Measurements from ENCODE around the gene LRRC45.

The LRRC45 gene

DNA sequence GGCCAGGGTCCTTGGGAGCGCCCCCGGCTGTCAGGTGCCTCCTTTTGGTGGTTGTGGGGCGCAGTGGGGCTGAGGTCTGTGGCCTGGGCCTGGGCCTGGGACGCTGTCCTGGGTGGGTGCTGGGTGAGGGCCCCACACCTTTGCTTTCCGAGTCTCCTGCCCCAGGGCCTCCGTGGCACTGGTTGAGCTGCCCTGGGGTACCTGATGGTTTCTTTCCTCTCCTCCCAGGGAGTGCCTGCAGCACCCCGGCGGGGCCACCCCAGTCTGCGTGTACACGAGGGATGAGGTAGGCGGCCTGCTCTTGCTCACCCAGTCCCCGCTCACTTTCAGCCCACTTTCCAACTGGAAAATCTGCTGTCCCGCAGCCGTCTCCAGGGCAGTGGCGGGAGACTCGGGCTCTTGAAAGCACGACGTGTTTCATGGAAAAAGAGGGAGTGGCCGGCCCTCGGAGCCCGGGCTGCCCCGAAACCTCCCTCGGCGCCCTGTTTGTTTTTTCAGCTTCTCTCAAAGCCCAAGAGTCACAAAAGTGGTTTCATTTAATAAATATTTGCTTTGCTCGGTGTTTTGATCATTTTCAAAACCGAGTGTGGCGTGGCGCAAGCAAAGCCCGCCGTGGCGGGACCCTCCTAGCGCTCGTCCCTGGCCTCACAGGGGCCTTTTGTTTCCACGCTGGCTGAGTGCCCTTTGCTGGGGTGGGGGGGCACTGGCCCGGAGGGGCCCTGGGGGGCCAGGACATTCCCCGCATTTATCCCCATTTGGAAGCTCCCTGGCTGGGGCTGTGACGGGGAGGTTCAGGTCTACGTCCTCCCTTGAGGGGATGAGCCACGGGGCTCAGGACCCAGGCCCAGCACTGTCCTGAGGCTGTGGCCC is 28.3 kb upstream of the LRRC45 start:
- FAIRE-seq: no peak

DNA sequence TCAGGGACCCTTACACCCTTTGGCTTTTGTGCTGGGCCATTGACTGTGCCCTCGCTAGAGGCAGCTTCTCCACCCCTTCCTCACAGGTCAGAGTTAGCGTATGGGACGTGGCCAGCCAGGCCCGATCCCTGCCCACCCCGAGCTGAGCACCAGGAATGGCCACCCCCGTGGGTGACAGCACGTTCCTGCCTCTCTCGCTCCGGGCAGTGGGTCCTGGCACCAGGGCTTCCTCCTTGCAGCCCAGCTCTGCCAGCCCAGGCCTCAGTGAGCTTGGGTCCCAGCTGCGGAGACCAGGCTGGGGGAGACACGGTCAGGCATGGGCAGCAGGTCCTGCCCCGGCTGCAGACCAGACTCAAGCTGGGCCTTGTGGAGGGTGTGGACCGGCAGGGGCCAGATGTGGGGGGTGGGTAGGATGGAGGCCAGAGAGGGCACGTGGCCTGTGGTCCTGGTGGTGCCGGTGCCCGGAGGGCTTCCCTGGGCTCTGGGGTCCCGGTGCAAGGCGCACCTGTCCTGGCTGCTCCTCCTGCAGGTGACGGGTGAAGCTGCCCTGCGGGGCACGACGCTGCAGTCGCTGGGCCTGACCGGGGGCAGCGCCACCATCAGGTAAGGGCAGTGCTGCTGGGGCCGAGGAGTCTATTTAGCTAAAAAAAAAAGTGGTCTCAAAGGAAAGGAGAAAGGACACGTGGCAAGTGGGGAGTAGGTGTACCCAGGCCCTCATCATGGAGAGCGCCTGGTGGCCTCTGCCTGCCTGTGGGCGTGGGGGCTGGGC is 27.5 kb upstream of the LRRC45 start:
- no peak for FAIRE-seq

- FAIRE-seq: no peak
Observed at GRCh38 chr17:81996232-81996756, 26.8 kb upstream of the LRRC45 start.

DNA sequence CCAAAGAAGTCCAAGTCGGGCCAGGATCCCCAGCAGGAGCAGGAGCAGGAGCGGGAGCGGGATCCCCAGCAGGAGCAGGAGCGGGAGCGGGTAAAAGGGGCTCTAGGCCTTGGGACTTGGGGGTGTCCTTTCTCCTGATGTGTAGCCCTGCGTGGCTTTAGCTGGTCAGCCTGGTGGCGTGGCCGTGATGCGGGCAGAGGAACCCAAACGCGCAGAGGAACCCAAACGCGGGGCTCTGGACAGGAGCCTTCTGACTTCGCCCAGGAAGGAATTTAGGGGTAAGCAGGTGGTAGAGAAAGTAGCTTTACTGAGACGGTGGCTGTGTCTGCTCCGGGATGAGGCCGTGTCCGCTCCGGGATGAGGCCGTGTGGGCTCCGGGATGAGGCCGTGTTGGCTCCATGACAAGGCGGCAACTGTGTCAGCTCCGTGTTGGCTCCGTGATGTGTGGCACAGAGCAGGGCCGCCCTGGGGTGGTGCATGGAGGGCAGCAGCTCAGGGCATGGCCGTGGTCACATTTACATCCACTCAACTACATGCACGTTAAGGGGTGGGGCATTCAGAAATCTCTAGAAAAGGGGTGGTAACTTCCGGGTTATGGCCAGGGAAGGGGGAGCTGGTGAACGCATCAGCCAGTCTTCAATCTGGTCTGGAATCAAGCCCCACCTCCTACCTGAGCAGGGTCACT is 26.2 kb upstream of the LRRC45 start:
- no peak for FAIRE-seq

- no peak for FAIRE-seq
Observed at GRCh38 chr17:81998212-81998611, 24.9 kb upstream of the LRRC45 start.

DNA sequence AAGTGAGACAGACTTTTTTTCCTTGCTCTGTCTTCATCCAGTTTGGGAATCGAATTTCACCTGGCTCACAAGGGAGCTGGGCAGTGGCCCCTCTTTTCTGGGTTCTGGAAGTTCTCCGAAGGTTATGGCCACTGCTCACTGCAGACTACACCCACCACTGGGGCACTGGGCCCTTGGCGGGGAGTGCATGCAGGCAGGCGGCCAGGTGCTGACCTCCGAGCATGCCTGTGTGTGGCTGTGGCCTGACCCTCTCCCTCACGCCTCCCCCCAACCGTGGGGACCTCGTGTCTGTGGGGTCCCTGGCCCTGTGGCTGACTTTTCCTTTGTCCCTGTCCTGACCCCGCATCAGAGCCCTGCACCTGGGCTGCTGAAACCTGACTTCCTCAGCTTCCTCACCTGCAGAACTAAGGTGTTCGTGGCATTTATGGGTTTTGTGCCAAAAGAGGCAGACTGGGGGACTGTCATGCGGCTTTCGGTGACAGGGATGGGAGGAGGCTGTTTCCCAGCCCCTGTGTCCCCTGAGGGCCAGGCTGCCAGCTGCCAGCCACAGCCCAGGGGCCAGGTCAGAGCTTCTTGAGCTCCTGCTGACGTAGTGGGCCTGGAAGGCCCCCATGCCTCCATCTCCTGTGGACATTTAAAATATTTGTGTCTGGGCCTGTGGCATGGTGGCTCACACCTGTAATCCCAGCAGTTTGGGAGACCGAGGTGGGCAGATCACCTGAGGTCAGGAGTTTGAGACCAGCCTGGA is 24.2 kb upstream of the LRRC45 start:
- no peak for FAIRE-seq

- FAIRE-seq: no peak
Observed at GRCh38 chr17:81999587-81999975, 23.5 kb upstream of the LRRC45 start.

DNA sequence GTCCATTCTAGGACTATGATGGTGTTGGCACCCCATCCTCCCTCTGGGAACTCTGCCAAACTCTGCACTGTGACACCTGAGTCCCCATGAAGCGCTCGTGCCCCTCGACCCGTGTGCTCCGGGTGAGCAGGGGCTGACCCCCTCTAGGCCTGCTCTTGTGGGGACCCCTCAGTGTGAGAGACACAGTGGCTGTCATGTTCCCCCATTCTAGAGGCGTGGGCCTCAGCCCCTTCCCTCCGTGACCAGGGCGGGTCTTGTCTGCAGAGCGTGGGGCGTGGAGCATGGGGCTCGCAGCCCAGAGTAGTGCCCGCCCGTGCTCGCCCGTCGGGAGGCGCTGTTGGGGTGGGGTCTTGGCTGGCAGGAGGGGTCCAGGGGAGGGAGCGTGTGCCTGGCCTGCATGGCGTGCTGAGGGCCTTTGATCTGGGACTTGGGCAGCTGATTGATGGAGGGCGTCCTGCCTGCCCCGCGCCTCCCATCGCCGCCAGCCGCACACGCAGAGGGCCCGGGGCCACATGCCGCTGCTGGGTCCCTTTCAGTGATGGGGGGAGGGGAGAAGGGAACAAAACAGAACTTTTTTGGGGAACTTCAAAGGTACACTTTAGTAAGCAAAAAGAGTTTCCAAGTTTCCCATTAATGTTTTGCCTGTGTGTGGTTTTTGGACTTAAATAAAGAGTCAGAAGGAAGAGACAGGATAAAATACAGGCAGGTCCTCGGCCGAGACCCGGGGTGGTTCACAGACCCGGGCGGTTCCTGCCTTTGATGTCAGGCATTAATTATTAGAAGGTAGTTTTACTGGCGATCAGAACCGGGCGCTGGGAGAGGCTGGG is 22.9 kb upstream of the LRRC45 start:
- FAIRE-seq: no peak

DNA sequence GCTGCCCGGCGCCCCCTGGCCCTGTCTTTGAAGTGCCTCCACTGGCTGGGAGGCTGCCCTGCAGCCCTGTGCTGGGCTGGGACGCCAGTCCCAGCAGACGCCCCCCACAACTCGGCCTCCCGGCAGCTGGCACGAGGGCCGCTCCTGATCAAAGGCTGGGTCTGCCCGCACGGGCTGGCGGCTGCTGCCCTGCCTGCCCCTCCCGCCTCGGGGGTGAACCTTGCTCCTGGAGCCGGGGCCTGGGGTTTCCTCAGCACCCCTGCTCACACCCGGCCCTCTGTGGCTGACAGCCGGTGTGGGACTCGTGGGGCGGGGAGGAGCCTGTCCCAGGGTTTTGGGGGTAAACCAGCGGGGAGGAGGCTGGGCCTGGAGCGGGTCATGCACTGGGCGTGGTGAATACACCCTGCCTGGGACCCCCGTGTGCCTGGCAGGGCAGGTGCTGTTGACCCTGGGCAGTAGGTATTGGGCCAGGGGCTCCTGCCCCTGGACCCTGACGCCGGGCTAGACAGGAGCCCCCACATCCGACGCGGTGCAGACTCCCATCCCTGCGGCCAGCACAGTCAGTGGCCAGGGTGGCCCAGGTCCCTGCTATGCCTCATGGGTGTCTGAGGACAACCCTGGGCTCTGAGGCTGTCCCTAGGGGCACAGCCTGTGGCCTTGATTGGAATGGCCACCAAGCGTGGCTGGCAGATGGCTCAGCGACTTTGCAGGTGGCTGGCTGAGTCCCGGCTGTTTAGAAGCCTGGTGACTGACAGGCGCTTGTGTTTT is 22.1 kb upstream of the LRRC45 start:
- FAIRE-seq: no peak

- FAIRE-seq: no peak
Observed at GRCh38 chr17:82001571-82002056, 21.5 kb upstream of the LRRC45 start.

DNA sequence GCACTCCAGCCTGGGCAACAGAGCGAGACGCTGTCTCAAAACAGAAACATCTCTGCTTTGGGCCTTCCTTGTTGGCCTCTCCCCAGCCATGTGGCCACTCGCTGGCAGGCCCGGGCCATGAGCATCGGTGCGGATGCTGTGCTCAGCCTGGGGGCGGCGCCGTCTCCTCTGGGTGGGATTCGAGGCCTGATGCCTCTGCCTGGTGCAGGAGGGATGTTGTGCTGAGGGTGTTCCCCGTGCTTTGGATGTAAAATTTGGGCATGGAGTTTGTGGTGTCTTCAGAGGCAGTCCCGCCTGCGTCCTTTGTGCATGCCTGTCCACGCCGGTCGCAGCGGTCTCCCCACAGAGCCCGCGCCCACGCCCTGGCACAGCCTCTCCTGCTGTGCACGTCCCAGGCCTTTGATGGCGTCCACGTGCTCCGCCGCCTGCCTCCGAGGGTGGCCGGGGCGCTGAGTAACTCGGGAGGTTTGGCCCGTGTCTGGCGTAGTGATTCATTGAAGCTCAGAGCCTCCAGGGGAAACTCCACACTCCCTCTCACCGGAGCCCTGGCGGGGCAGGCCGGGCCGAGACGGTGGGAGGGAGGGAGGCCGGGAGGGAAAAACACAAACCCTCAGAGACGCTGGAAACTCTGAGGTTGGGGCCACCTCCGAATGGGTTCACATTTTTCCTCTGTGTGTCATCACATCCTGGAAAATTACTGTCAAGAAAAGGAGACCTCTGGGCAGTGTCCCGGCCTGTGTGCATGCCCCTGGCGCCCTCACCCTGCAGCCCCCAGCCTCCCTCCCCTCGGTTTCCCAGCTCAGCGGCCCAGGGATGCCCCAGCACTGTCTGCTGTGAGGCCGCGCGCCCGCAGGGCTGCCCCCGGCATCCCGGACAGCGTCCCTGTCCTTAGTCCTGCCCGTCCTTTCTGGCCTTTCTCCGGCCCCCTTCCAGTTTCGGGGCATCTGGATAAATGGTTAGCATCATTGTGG is 19.4 kb upstream of the LRRC45 start:
- no peak for FAIRE-seq

DNA sequence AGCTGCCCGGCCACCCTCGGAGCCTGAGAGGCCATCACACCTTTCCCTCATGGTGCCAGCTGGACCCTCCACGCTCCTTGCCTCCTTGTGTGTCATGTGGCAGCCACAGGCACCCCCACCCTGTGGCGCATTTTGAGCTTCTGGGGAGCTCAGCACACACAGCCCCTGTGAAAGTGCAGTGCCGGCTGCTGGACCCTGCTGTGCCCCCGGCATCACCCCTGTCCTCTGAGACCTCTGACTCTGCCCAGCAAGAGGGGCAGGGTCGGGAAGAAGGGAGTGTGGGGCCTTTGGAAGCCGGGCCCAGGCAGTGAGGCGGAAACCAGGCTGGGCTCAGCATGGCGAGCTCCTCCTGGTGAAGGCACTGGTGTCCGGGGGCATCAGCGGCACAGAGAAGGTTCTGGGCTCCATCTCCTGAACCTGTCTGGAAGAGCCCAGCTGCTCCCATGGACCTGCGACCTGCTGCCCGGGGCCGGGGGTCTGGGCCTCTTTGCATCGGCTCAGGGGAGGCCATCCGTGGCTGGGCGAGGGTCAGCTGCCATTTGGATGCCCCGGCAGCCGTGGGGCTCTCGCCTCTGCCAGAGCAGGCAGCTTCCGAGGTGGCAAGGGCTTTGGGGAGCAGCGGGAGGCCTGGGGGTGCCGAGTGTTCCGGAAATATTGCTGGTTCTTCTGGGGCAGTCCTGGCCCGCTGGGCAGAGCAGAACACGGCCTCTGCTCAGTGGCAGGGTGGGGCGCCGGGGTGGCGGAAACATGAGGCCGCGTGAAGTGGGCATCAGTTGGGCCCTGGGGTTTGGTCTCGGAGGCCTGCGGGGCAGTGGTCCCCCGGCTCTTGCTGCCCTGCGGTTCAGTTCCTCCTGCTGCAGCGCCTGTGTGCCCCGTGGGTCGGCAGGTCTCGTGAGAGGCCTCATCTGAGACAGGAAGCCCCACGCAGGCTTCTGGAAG is 18.3 kb upstream of the LRRC45 start:
- no peak for FAIRE-seq

GRCh38 chr17:82005701-82006348 is 17.3 kb upstream of the LRRC45 start:
- FAIRE-seq: no peak

GRCh38 chr17:82006468-82007227 is 16.5 kb upstream of the LRRC45 start:
- FAIRE-seq: no peak

DNA sequence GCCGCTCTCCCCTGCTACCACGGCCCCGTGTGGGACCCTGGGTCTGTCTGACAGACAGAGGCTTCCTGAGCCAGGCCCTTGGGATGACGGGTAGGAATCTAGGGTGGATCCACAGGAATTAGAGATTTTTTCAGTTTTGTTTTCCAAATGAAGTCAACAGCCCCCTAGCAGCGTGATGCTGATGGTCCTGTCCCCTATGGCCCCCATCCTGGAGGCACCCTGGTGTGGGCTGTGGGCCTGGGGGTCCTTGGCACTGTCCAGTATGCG is 15.9 kb upstream of the LRRC45 start:
- FAIRE-seq: no peak

- no peak for FAIRE-seq
Observed at GRCh38 chr17:82007495-82008257, 15.4 kb upstream of the LRRC45 start.
